Endodermal cell (in vitro differentiated cells): ENCODE data around the gene INSR. TPM values are rescaled to one million over a fixed set of nuclear protein-coding genes. Genes with fewer than 3 reads are reported as not detected.
A peak's percentile ranks its signal among the peaks of the same experiment; 100 is the strongest.

Experiments
- DNase-seq: peaks from one replicate; pipeline ENCODE4 v3.0.0-alpha.2; 2017
- H3K27ac ChIP-seq: 2 replicates; pipeline ENCODE4 v1.5.1; 2013; ENCODE audit warnings: mild to moderate bottlenecking, low read depth, low read length, moderate library complexity
- H3K27me3 ChIP-seq: 2 replicates; pipeline ENCODE4 v1.6.1; 2013; ENCODE audit warnings: mild to moderate bottlenecking, low read length, moderate library complexity; ENCODE audit not compliant: insufficient read depth, control insufficient read depth, poor library complexity, severe bottlenecking
- H3K36me3 ChIP-seq: 2 replicates; pipeline ENCODE4 v1.7.0; 2013; ENCODE audit warnings: mild to moderate bottlenecking, low read length, moderate library complexity; ENCODE audit not compliant: control insufficient read depth, insufficient read depth
- H3K4me1 ChIP-seq: one replicate; pipeline ENCODE4 v1.7.0; 2013; ENCODE audit warnings: low read length; ENCODE audit not compliant: control insufficient read depth, insufficient read depth
- H3K4me3 ChIP-seq: 2 replicates; pipeline ENCODE4 v1.5.1; 2013; ENCODE audit warnings: mild to moderate bottlenecking, low read length, moderate library complexity
- H3K9ac ChIP-seq: 2 replicates; pipeline ENCODE4 v1.6.1; 2013; ENCODE audit warnings: mild to moderate bottlenecking, low read length, moderate library complexity; ENCODE audit not compliant: poor library complexity, severe bottlenecking; ENCODE audit errors: extremely low read depth
- H3K9me3 ChIP-seq: 2 replicates; pipeline ENCODE4 v1.6.1; 2013; ENCODE audit warnings: mild to moderate bottlenecking, low read length, moderate library complexity; ENCODE audit not compliant: control insufficient read depth
- H3K27ac Mint-ChIP-seq: 2 replicates; pipeline ENCODE4 v1.8.0; 2020; ENCODE audit warnings: mixed read lengths
- H3K27me3 Mint-ChIP-seq: 2 replicates; pipeline ENCODE4 v1.8.0; 2021; ENCODE audit warnings: mild to moderate bottlenecking, mixed read lengths; ENCODE audit not compliant: insufficient read depth
- H3K36me3 Mint-ChIP-seq: 2 replicates; pipeline ENCODE4 v1.8.0; 2020; ENCODE audit warnings: low read depth, mixed read lengths
- H3K4me1 Mint-ChIP-seq: 2 replicates; pipeline ENCODE4 v1.8.0; 2020; ENCODE audit warnings: mixed read lengths
- H3K4me3 Mint-ChIP-seq: 2 replicates; pipeline ENCODE4 v1.8.0; 2020; ENCODE audit warnings: mild to moderate bottlenecking, moderate library complexity, mixed read lengths
- H3K9me3 Mint-ChIP-seq: 2 replicates; pipeline ENCODE4 v1.8.0; 2020; ENCODE audit warnings: mild to moderate bottlenecking, mixed read lengths
- WGBS, 2 experiments: methylation state at CpG; one replicate each; pipeline versions ENCODE4 v1.1.5 to v1.1.7; 2013; ENCODE audit warnings: missing lambda C conversion rate in 2 of 2, mixed read lengths in 1 of 2; ENCODE audit not compliant: insufficient coverage in 1 of 2, insufficient read length in 1 of 2; 5-methylcytosine and 5-hydroxymethylcytosine counted together
- total RNA-seq, 2 donors: library from RNA; stranded (reverse); fragmentation: NEBNext Ultra II Directional in 1 of 2; extraction: Animal tissue kit (Norgen Biotek cat#: 25700) in 1 of 2; gene quantifications; 2 replicates in 1 of 2; 3 replicates in 1 of 2; pipeline ENCODE4 v1.2.1, GENCODE V29; 2021
- TF ChIP-seq, protein P1 (sequence below): fragments of 200-600 bp; sonication (generic); conservative IDR thresholded peaks from 2 replicates; pipeline ENCODE4 v1.5.0; 2021; ENCODE audit warnings: antibody characterized with exemption, mild to moderate bottlenecking

The INSR gene
- total RNA-seq, 2 donors from 2014 or later, result 31.3 to 31.5 TPM

DNA sequence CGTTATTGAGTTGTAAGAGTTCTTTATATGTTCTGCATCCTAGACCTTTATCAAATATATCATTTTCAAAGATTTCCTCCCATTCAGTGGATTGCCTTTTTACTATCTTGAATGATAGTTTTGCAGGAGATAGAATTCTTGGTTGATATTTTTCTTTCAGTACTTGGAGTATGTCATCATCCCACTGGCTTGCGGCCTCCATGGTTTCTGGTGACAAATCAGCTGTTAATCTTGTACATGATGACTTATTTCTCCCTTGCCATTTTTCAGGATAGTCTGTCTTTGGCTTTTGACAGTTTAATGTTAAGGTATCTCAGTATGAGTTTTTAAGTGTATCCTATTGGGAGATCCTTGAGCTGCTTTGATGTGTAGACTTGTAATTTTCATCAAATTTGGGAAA, 216.2 kb downstream of the INSR start:
- Mint-ChIP-seq H3K27ac (no peak overlapping the region), H3K4me1 (no peaks in the 10 kb centered on the region), H3K36me3 (peaks cover 94% of the 10 kb centered on the region), H3K27me3 (no peaks in the 10 kb centered on the region), H3K4me3 (no peak overlapping the region), H3K9me3 (peaks cover 82% of the 10 kb centered on the region)
- peaks cover 78% of the 10 kb centered on the region for H3K9me3 ChIP-seq
- TF ChIP-seq, protein P1, sequence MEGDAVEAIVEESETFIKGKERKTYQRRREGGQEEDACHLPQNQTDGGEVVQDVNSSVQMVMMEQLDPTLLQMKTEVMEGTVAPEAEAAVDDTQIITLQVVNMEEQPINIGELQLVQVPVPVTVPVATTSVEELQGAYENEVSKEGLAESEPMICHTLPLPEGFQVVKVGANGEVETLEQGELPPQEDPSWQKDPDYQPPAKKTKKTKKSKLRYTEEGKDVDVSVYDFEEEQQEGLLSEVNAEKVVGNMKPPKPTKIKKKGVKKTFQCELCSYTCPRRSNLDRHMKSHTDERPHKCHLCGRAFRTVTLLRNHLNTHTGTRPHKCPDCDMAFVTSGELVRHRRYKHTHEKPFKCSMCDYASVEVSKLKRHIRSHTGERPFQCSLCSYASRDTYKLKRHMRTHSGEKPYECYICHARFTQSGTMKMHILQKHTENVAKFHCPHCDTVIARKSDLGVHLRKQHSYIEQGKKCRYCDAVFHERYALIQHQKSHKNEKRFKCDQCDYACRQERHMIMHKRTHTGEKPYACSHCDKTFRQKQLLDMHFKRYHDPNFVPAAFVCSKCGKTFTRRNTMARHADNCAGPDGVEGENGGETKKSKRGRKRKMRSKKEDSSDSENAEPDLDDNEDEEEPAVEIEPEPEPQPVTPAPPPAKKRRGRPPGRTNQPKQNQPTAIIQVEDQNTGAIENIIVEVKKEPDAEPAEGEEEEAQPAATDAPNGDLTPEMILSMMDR, result no peak
- 82 to 100% methylated on average over 1 of the region's 2 CpGs for WGBS, 2 experiments
- no peaks in the 10 kb centered on the region for H3K27me3 ChIP-seq
- no peak overlapping the region for H3K9ac ChIP-seq
- DNase-seq, result no peak
- peak overlapping the region; percentile 61 for H3K4me3 ChIP-seq
- H3K4me1 ChIP-seq, result no peaks in the 10 kb centered on the region
- H3K27ac ChIP-seq, result no peak overlapping the region
- H3K36me3 ChIP-seq, result peaks cover 93% of the 10 kb centered on the region

DNA sequence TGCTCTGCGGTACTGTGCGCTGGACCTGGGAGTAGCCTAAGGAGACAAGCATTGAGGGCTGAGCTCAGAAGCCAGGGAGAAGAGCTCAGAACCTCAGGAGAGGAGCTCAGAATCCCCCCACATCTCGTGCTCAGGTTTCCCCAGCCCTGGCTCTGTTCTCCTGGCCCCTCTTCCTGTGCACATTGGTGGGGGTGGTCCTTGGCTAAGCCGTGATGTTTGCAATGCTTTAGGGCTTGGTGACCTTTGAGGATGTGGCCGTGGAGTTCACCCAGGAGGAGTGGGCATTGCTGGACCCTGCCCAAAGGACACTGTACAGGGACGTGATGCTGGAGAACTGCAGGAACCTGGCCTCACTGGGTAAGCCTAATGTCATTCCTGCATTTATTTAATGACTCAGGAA, 218.1 kb downstream of the INSR start:
- H3K9me3 ChIP-seq, result peaks cover 60% of the 10 kb centered on the region
- 93 to 96% methylated on average over 3 to 6 of the region's 6 CpGs for WGBS, 2 experiments
- H3K27ac ChIP-seq, result no peak overlapping the region
- Mint-ChIP-seq H3K27ac (no peak overlapping the region), H3K4me3 (no peak overlapping the region), H3K36me3 (peaks cover 88% of the 10 kb centered on the region), H3K4me1 (no peaks in the 10 kb centered on the region), H3K9me3 (peaks cover 65% of the 10 kb centered on the region), H3K27me3 (no peaks in the 10 kb centered on the region)
- no peak overlapping the region for H3K4me3 ChIP-seq
- no peak overlapping the region for H3K9ac ChIP-seq
- no peaks in the 10 kb centered on the region for H3K27me3 ChIP-seq
- no peak for DNase-seq
- TF ChIP-seq, protein P1, result no peak
- no peaks in the 10 kb centered on the region for H3K4me1 ChIP-seq
- H3K36me3 ChIP-seq, result peaks cover 84% of the 10 kb centered on the region

DNA sequence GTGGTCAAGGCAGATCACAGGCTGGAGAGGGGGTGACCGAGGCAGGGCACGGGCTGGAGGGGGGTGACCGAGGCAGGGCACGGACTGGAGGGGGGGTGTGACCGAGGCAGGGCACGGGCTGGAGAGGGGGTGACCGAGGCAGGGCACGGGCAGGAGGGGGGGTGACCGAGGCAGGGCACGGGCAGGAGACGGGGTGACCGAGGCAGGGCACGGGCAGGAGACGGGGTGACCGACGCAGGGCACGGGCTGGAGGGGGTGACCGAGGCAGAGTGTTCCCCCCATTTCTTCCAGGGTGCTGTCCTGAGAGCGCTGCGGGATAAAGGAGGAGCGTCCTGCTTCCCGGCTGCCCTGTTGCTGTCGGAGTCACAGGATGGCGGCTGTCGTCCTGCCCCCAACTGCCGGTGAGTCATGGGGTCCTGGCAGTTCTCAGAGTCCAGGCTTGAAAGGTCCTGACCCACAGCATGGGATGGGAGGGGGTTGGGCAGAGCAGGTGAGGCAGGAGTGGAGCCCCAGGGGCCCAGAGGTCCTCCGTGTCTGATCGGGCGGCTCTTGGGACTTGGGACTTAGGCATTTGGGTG, 219.4 kb downstream of the INSR start:
- H3K4me3 ChIP-seq, result no peak overlapping the region
- Mint-ChIP-seq H3K4me1 (no peaks in the 10 kb centered on the region), H3K4me3 (no peak overlapping the region), H3K36me3 (peaks cover 86% of the 10 kb centered on the region), H3K9me3 (peaks cover 52% of the 10 kb centered on the region), H3K27me3 (no peaks in the 10 kb centered on the region), H3K27ac (no peak overlapping the region)
- no peaks in the 10 kb centered on the region for H3K4me1 ChIP-seq
- no peaks in the 10 kb centered on the region for H3K27me3 ChIP-seq
- 95 to 100% methylated on average over 15 to 29 of the region's 29 CpGs for WGBS, 2 experiments
- no peak overlapping the region for H3K27ac ChIP-seq
- TF ChIP-seq, protein P1, result no peak
- peaks cover 46% of the 10 kb centered on the region for H3K9me3 ChIP-seq
- no peak overlapping the region for H3K9ac ChIP-seq
- peaks cover 76% of the 10 kb centered on the region for H3K36me3 ChIP-seq
- DNase-seq, result no peak
